H9 (cell line): Measurements from ENCODE around the gene MAPRE3. TPM values are rescaled to one million over a fixed set of nuclear protein-coding genes. Genes with fewer than 3 reads are reported as not detected.

Source experiments
- DNase-seq: peaks from one replicate; pipeline ENCODE4 v3.0.0-alpha.2; 2017
- H2AFZ ChIP-seq: one replicate; pipeline ENCODE4 v1.6.1; 2013; ENCODE audit warnings: mild to moderate bottlenecking, low read length, control low read depth, moderate library complexity
- H2AK5ac ChIP-seq: 2 replicates; pipeline ENCODE4 v1.6.1; 2013; ENCODE audit warnings: low read length, control low read depth, mixed read lengths; ENCODE audit not compliant: insufficient read length
- H2BK120ac ChIP-seq: one replicate; pipeline ENCODE4 v1.6.1; 2013; ENCODE audit warnings: low read depth, mild to moderate bottlenecking, low read length, control low read depth, inconsistent platforms; ENCODE audit not compliant: poor library complexity, severe bottlenecking
- H2BK12ac ChIP-seq: 2 replicates; pipeline ENCODE4 v1.6.1; 2013; ENCODE audit warnings: low read length, control low read depth, mixed read lengths, low read depth; ENCODE audit not compliant: insufficient read length
- H2BK15ac ChIP-seq: 2 replicates; pipeline ENCODE4 v1.6.1; 2013; ENCODE audit warnings: low read depth, low read length, control low read depth
- H2BK20ac ChIP-seq: one replicate; pipeline ENCODE4 v1.6.1; 2013; ENCODE audit warnings: low read depth, mild to moderate bottlenecking, low read length, control low read depth, inconsistent platforms; ENCODE audit not compliant: poor library complexity, severe bottlenecking
- H2BK5ac ChIP-seq: 2 replicates; pipeline ENCODE4 v1.6.1; 2013; ENCODE audit warnings: low read length, control low read depth, mixed read lengths; ENCODE audit not compliant: insufficient read length
- H3K14ac ChIP-seq: 2 replicates; pipeline ENCODE4 v1.6.1; 2013; ENCODE audit warnings: low read length, control low read depth; ENCODE audit not compliant: insufficient read depth
- H3K18ac ChIP-seq: 2 replicates; pipeline ENCODE4 v1.6.1; 2013; ENCODE audit warnings: low read depth, mild to moderate bottlenecking, mixed read lengths, low read length, control low read depth; ENCODE audit not compliant: insufficient read length
- H3K23ac ChIP-seq: 2 replicates; pipeline ENCODE4 v1.6.1; 2013; ENCODE audit warnings: low read length, control low read depth, mixed read lengths, low read depth; ENCODE audit not compliant: insufficient read length
- H3K23me2 ChIP-seq: 2 replicates; pipeline ENCODE4 v1.6.1; 2013; ENCODE audit warnings: low read depth, mild to moderate bottlenecking, mixed read lengths, low read length, control low read depth; ENCODE audit not compliant: insufficient read length, poor library complexity, severe bottlenecking
- H3K27ac ChIP-seq: 2 replicates; pipeline ENCODE4 v1.5.1; 2013; ENCODE audit warnings: low read length, control low read depth, mixed read lengths, low read depth; ENCODE audit not compliant: insufficient read length
- H3K27me3 ChIP-seq: 2 replicates; pipeline ENCODE4 v1.6.1; 2013; ENCODE audit warnings: low read length, control low read depth, inconsistent platforms; ENCODE audit not compliant: insufficient read depth
- H3K4ac ChIP-seq: 2 replicates; pipeline ENCODE4 v1.6.1; 2013; ENCODE audit warnings: low read depth, mild to moderate bottlenecking, control low read depth, inconsistent platforms, low read length, moderate library complexity
- H3K4me1 ChIP-seq: 2 replicates; pipeline ENCODE4 v1.6.1; 2013; ENCODE audit warnings: low read length, control low read depth, inconsistent platforms; ENCODE audit not compliant: insufficient read depth
- H3K4me2 ChIP-seq: 2 replicates; pipeline ENCODE4 v1.6.1; 2013; ENCODE audit warnings: low read length, control low read depth, mixed read lengths; ENCODE audit not compliant: insufficient read length, insufficient read depth
- H3K56ac ChIP-seq: 2 replicates; pipeline ENCODE4 v1.6.1; 2013; ENCODE audit warnings: low read depth, mild to moderate bottlenecking, mixed read lengths, low read length, control low read depth; ENCODE audit not compliant: insufficient read length
- H3K79me1 ChIP-seq: 2 replicates; pipeline ENCODE4 v1.6.1; 2013; ENCODE audit warnings: low read depth, mild to moderate bottlenecking, moderate library complexity, low read length, control low read depth, inconsistent platforms; ENCODE audit not compliant: insufficient read depth, poor library complexity, severe bottlenecking
- H3K79me2 ChIP-seq: 2 replicates; pipeline ENCODE4 v1.6.1; 2013; ENCODE audit warnings: low read length, control low read depth, inconsistent platforms; ENCODE audit not compliant: insufficient read depth
- H3K9ac ChIP-seq: 2 replicates; pipeline ENCODE4 v1.6.1; 2013; ENCODE audit warnings: low read length, control low read depth, mixed read lengths; ENCODE audit not compliant: insufficient read length; ENCODE audit errors: extremely low read depth
- H3K9me3 ChIP-seq: one replicate; pipeline ENCODE4 v1.6.1; 2013; ENCODE audit warnings: low read depth, low read length, inconsistent platforms; ENCODE audit not compliant: control insufficient read depth
- H3T11ph ChIP-seq: one replicate; pipeline ENCODE4 v1.6.1; 2013; ENCODE audit warnings: mild to moderate bottlenecking, low read length, control low read depth, inconsistent platforms
- H4K20me1 ChIP-seq: one replicate; pipeline ENCODE4 v1.6.1; 2013; ENCODE audit not compliant: control insufficient read depth, insufficient read length, insufficient read depth
- H4K5ac ChIP-seq: 2 replicates; pipeline ENCODE4 v1.6.1; 2013; ENCODE audit warnings: low read depth, mild to moderate bottlenecking, mixed read lengths, low read length, control low read depth; ENCODE audit not compliant: insufficient read length
- H4K8ac ChIP-seq: replicated peaks from 2 replicates; pipeline ENCODE4 v1.6.1; 2013; ENCODE audit warnings: low read length, control low read depth, mixed read lengths, low read depth; ENCODE audit not compliant: insufficient read length
- H4K91ac ChIP-seq: 2 replicates; pipeline ENCODE4 v1.6.1; 2013; ENCODE audit warnings: low read depth, mild to moderate bottlenecking, moderate library complexity, mixed read lengths, low read length, control low read depth; ENCODE audit not compliant: insufficient read length
- H3K27ac Mint-ChIP-seq, 3 experiments: 2 replicates in 2 of 3; 3 replicates in 1 of 3; pipeline ENCODE4 v1.8.0; 2020 to 2021; ENCODE audit warnings: mixed read lengths in 3 of 3, mild to moderate bottlenecking in 1 of 3, moderate library complexity in 1 of 3
- H3K27me3 Mint-ChIP-seq: 2 replicates; pipeline ENCODE4 v1.8.0; 2021; ENCODE audit warnings: low read depth, mild to moderate bottlenecking, moderate library complexity, mixed read lengths
- H3K36me3 Mint-ChIP-seq, 3 experiments: 2 replicates in 2 of 3; 3 replicates in 1 of 3; pipeline ENCODE4 v1.8.0; 2020 to 2021; ENCODE audit warnings: low read depth in 3 of 3, mixed read lengths in 3 of 3; ENCODE audit not compliant: insufficient read depth in 1 of 3
- H3K4me1 Mint-ChIP-seq, 2 experiments: 2 replicates each; pipeline ENCODE4 v1.8.0; 2020; ENCODE audit warnings: mixed read lengths in 2 of 2
- H3K4me3 Mint-ChIP-seq, 2 experiments: 2 replicates in 1 of 2; 3 replicates in 1 of 2; pipeline ENCODE4 v1.8.0; 2020 to 2021; ENCODE audit warnings: mild to moderate bottlenecking in 2 of 2, mixed read lengths in 2 of 2, moderate library complexity in 1 of 2
- H3K9me3 Mint-ChIP-seq, 2 experiments: 2 replicates in 1 of 2; 3 replicates in 1 of 2; pipeline ENCODE4 v1.8.0; 2020; ENCODE audit warnings: mild to moderate bottlenecking in 2 of 2, mixed read lengths in 2 of 2, moderate library complexity in 1 of 2
- CTCF ChIP-seq: fragments of 200-600 bp; sonication (generic); conservative IDR thresholded peaks from 3 replicates; pipeline ENCODE4 v1.8.0; 2021; ENCODE audit warnings: antibody characterized with exemption, mild to moderate bottlenecking
- WGBS: extraction: QIAGEN DNeasy Blood & Tissue Kit; methylation state at CpG from one replicate; pipeline ENCODE4 v1.1.7; 2013; ENCODE audit warnings: missing lambda C conversion rate, low lambda C conversion rate, mixed read lengths; ENCODE audit not compliant: insufficient read length; ENCODE audit errors: extremely low coverage; 5-methylcytosine and 5-hydroxymethylcytosine counted together
- total RNA-seq: library from RNA; stranded (reverse); gene quantifications from 2 replicates; pipeline ENCODE4 v1.2.1, GENCODE V29; 2021

MAPRE3 gene
- total RNA-seq, 1 experiment from 2014 or later: 2.0 TPM

- Histone ChIP-seq H3K27ac (no peak overlapping the region), H3K56ac (no peak overlapping the region), H2BK20ac (no peak overlapping the region), H3K79me2 (no peaks in the 10 kb centered on the region), H3K4me1 (no peaks in the 10 kb centered on the region), H3K4me2 (no peak overlapping the region), H3K14ac (no peak overlapping the region), H2AFZ (no peak overlapping the region), H3K4ac (no peak overlapping the region), H3K23ac (no peak overlapping the region), H4K91ac (no peak overlapping the region), H3K79me1 (no peaks in the 10 kb centered on the region), H3K23me2 (no peaks in the 10 kb centered on the region), H2BK120ac (no peak overlapping the region), H3T11ph (no peak overlapping the region), H4K5ac (no peak overlapping the region), H4K8ac (no peak overlapping the region), H2AK5ac (no peak overlapping the region), H3K9me3 (no peaks in the 10 kb centered on the region), H3K18ac (no peak overlapping the region), H2BK12ac (no peak overlapping the region), H3K9ac (no peak overlapping the region), H2BK15ac (no peak overlapping the region), H2BK5ac (no peak overlapping the region), H3K27me3 (no peaks in the 10 kb centered on the region), H4K20me1 (no peaks in the 10 kb centered on the region)
- no peak overlapping the region for H3K4me3 Mint-ChIP-seq
- WGBS: no CpG with 5 or more reads among the region's 4 CpGs
- H3K4me1 Mint-ChIP-seq: peaks cover 0 to under 1% of the 10 kb centered on the region in 2 experiments; a peak in 1 of 4 replicates
- TF ChIP-seq CTCF: no peak
- no peaks in the 10 kb centered on the region for H3K9me3 Mint-ChIP-seq
- DNase-seq: no peak
- H3K27ac Mint-ChIP-seq: no peak overlapping the region
- H3K36me3 Mint-ChIP-seq: no peaks in the 10 kb centered on the region
- H3K27me3 Mint-ChIP-seq: peaks cover 15% of the 10 kb centered on the region
Measured at GRCh38 chr2:26988058-26988860, 17.8 kb downstream of the MAPRE3 start.
